HEK293T (cell line): ENCODE results near the gene PDZD2.

Source experiments
- CTCF ChIA-PET: fragments of 350-600 bp; formaldehyde crosslinking; extraction: SDS; loops from one replicate; lab custom pipeline; 2021; ENCODE audit warnings: antibody characterized with exemption, inconsistent platforms; lab: Yijun Ruan, JAX
- POLR2A ChIA-PET: fragments of 350-600 bp; formaldehyde crosslinking; extraction: SDS; loops from one replicate; lab custom pipeline; 2020; ENCODE audit warnings: antibody characterized with exemption, inconsistent platforms; lab: Yijun Ruan, JAX
- DNase-seq: peaks from one replicate; pipeline ENCODE4 v3.0.0; 2012; ENCODE audit warnings: mixed read lengths; ENCODE audit errors: extremely low spot score
- ARNT ChIP-seq: fragments of 450-650 bp; IDR thresholded peaks from 2 replicates; pipeline ENCODE4 v1.6.1; 2017; ENCODE audit warnings: mild to moderate bottlenecking
- BHLHE40 ChIP-seq: fragments of 450-650 bp; IDR thresholded peaks from 2 replicates; pipeline ENCODE4 v1.6.1; 2016; ENCODE audit warnings: mild to moderate bottlenecking, moderate library complexity, borderline replicate concordance
- CTBP1 ChIP-seq: fragments of 450-650 bp; IDR thresholded peaks from 2 replicates; pipeline ENCODE4 v1.6.1; 2016; ENCODE audit warnings: borderline replicate concordance
- ELF4 ChIP-seq: fragments of 450-650 bp; IDR thresholded peaks from 2 replicates; pipeline ENCODE4 v1.6.1; 2017; ENCODE audit warnings: antibody characterized with exemption
- FOXA1 ChIP-seq: fragments of 450-650 bp; IDR thresholded peaks from 2 replicates; pipeline ENCODE4 v1.6.1; 2016; ENCODE audit warnings: mild to moderate bottlenecking
- FOXK2 ChIP-seq: fragments of 450-650 bp; IDR thresholded peaks from 2 replicates; pipeline ENCODE4 v1.6.1; 2016; ENCODE audit warnings: mild to moderate bottlenecking
- FOXM1 ChIP-seq: fragments of 450-650 bp; IDR thresholded peaks from 2 replicates; pipeline ENCODE4 v1.6.1; 2017; ENCODE audit warnings: mild to moderate bottlenecking, borderline replicate concordance
- HDGF ChIP-seq: fragments of 450-650 bp; IDR thresholded peaks from 2 replicates; pipeline ENCODE4 v1.6.1; 2017; ENCODE audit warnings: antibody characterized with exemption, borderline replicate concordance
- L3MBTL2 ChIP-seq: fragments of 450-650 bp; conservative IDR thresholded peaks from 2 replicates; pipeline ENCODE4 v1.6.1; 2016; ENCODE audit warnings: mild to moderate bottlenecking
- LEF1 ChIP-seq: fragments of 450-650 bp; IDR thresholded peaks from 2 replicates; pipeline ENCODE4 v1.6.1; 2017; ENCODE audit warnings: mild to moderate bottlenecking, borderline replicate concordance
- NFRKB ChIP-seq: fragments of 450-650 bp; IDR thresholded peaks from 2 replicates; pipeline ENCODE4 v1.6.1; 2016; ENCODE audit warnings: mild to moderate bottlenecking, moderate library complexity
- SP1 ChIP-seq: fragments of 450-650 bp; IDR thresholded peaks from 2 replicates; pipeline ENCODE4 v1.6.1; 2017
- SUZ12 ChIP-seq: fragments of 450-650 bp; IDR thresholded peaks from 2 replicates; pipeline ENCODE4 v1.6.1; 2016; ENCODE audit warnings: mild to moderate bottlenecking
- TARDBP ChIP-seq: fragments of 450-650 bp; IDR thresholded peaks from 2 replicates; pipeline ENCODE4 v1.6.1; 2016
- ZNF384 ChIP-seq: fragments of 450-650 bp; IDR thresholded peaks from 2 replicates; pipeline ENCODE4 v1.6.1; 2016
- TF ChIP-seq, protein P1 (sequence below): fragments of 450-650 bp; IDR thresholded peaks from 2 replicates; pipeline ENCODE4 v1.6.1; 2016

PDZD2 gene

GRCh38 chr5:31806561-31806960, 167.6 kb downstream of the PDZD2 start:
- TF ChIP-seq SUZ12: no peak
- TF ChIP-seq FOXK2: no peak
- no peak for TF ChIP-seq HDGF
- TF ChIP-seq ELF4: no peak
- TF ChIP-seq ARNT: no peak
- TF ChIP-seq L3MBTL2: no peak
- no peak for TF ChIP-seq FOXM1
- DNase-seq: no peak
- ChIA-PET POLR2A (no interaction called here), CTCF (interaction anchor here (1.3 kb wide), 1 partner anchor 225 kb away, joined by 3 read pairs; no protein-coding TSS in a partner anchor)

- TF ChIP-seq BHLHE40 (no peak), ZNF384 (no peak), LEF1 (no peak), FOXK2 (no peak)
- POLR2A ChIA-PET: no interaction called here
- CTCF ChIA-PET: no interaction called here
- no peak for DNase-seq
These were observed 169.0 kb downstream of the PDZD2 start for GRCh38 chr5:31807789-31808540.

DNA sequence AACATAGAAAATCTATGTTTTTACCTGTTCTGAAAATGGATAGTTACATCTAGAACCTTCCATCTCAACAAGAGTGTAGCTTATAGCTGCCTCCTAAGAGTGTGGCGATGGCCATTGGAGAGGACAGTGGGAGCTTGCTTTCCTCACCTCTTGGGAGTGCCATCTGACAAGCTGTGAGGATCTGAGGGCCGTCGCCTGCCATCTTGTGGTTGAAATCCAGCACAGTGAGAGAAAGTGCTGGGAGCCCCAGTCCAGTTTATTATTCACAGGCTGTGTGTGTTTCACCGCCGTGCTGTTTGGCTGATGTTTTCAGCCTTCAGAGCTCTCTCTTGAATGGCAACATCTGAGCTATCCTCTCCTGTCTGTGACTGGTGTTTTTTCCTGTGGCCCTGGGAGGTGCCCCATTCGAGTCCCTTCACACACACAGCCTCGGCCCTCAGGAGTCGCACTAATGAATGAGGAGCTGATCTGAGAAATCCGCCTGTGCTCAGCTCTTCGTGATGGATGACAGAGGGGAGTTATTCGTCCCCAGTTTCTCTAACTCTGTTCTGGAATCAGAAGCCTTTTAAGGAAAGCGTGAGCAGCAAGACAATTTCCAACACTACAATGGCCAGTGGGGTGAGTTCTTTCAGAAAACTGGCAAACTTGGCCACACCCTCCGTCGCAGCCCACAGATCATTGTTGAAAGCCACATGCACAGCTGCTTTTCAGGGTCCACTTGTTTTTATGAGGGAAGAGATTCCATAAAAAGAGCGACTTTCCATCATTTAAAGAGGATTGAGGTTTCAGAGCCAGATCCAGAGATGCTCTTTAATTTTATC, 170.3 kb downstream of the PDZD2 start:
- ChIA-PET CTCF (interaction anchor here (0.6 to 1.4 kb wide), 21 partner anchors 9 to 637 kb away, joined by 3 to 13 read pairs (median 4); partner anchors contain the start of gene PDZD2), POLR2A (no interaction called here)
- TF ChIP-seq, protein P1, sequence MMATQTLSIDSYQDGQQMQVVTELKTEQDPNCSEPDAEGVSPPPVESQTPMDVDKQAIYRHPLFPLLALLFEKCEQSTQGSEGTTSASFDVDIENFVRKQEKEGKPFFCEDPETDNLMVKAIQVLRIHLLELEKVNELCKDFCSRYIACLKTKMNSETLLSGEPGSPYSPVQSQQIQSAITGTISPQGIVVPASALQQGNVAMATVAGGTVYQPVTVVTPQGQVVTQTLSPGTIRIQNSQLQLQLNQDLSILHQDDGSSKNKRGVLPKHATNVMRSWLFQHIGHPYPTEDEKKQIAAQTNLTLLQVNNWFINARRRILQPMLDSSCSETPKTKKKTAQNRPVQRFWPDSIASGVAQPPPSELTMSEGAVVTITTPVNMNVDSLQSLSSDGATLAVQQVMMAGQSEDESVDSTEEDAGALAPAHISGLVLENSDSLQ: no peak
- TF ChIP-seq FOXA1 (no peak), SUZ12 (no peak), BHLHE40 (no peak), SP1 (no peak), FOXK2 (no peak)
- peak; percentile 79 for DNase-seq

GRCh38 chr5:31811210-31811609, 172.3 kb downstream of the PDZD2 start:
- TF ChIP-seq SUZ12: no peak
- TF ChIP-seq FOXM1: no peak
- no peak for TF ChIP-seq BHLHE40
- TF ChIP-seq NFRKB: no peak
- no peak for TF ChIP-seq ARNT
- no peak for DNase-seq
- ChIA-PET POLR2A (no interaction called here), CTCF (interaction anchor here (1.1 kb wide), 1 partner anchor 282 kb away, joined by 3 read pairs; no protein-coding TSS in a partner anchor)

DNA sequence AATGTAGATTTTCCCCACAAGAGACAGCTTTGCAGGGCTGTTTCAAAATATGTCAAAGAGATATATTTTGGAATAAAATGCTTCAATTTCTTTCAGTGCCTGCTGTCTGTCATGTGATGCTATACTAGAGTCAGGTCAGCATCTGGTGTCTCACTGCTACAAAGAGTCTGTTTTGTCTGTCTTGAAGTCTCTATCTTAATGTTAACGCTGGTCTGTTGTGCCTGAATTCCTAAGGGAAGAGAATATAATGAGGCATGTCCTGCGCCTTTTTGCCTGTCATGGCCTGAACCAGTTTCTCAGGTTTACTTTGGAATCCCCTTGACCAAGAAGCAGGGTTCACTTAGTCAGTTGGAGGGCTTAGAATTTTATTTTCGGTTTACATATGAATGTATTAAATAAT, 176.4 kb downstream of the PDZD2 start:
- ChIA-PET CTCF (no interaction called here), POLR2A (no interaction called here)
- no peak for DNase-seq
- TF ChIP-seq NFRKB (no peak), LEF1 (no peak), ELF4 (no peak), ZNF384 (no peak), TARDBP (no peak)

- DNase-seq: no peak
- ChIA-PET CTCF (interaction anchor here (0.9 kb wide), 1 partner anchor 11 kb away, joined by 3 read pairs; no protein-coding TSS in a partner anchor), POLR2A (no interaction called here)
- TF ChIP-seq SP1: no peak
- no peak for TF ChIP-seq LEF1
- TF ChIP-seq HDGF: no peak
- no peak for TF ChIP-seq CTBP1
- TF ChIP-seq ARNT: no peak
- TF ChIP-seq NFRKB: no peak
These were observed 181.1 kb downstream of the PDZD2 start for GRCh38 chr5:31819926-31820516.

GRCh38 chr5:31823472-31823871, 184.5 kb downstream of the PDZD2 start:
- ChIA-PET POLR2A (no interaction called here), CTCF (interaction anchor here (1.3 to 3.1 kb wide), 3 partner anchors 14 to 270 kb away, joined by 3 to 28 read pairs (median 21); no protein-coding TSS in a partner anchor)
- no peak for TF ChIP-seq ARNT
- no peak for TF ChIP-seq FOXM1
- no peak for TF ChIP-seq BHLHE40
- TF ChIP-seq TARDBP: no peak
- no peak for TF ChIP-seq HDGF
- no peak for TF ChIP-seq CTBP1
- TF ChIP-seq LEF1: no peak
- no peak for TF ChIP-seq SUZ12
- TF ChIP-seq ZNF384: no peak
- no peak for TF ChIP-seq L3MBTL2
- TF ChIP-seq NFRKB: no peak
- no peak for TF ChIP-seq FOXA1
- no peak for TF ChIP-seq FOXK2
- TF ChIP-seq, protein P1: no peak
- no peak for TF ChIP-seq SP1
- TF ChIP-seq ELF4: no peak
- no peak for DNase-seq
